ENCODE data around the gene SLC24A3.

SLC24A3 gene

GRCh38 chr20:19642860-19643259, 430.4 kb downstream of the SLC24A3 start:
- TF ChIP-seq JUND (IDR thresholded peaks at IDR 0.05; ENCODE audit: low read depth) = no peak
- DNase-seq (ENCODE audit: low read depth in 1 of 2, low spot score in 1 of 2) = no peak
- in situ Hi-C loops (cut with HindIII; ENCODE audit: low pct_unique_long_range_greater_than_20kb, low sequenced_read_pairs) = no loop called here

DNA sequence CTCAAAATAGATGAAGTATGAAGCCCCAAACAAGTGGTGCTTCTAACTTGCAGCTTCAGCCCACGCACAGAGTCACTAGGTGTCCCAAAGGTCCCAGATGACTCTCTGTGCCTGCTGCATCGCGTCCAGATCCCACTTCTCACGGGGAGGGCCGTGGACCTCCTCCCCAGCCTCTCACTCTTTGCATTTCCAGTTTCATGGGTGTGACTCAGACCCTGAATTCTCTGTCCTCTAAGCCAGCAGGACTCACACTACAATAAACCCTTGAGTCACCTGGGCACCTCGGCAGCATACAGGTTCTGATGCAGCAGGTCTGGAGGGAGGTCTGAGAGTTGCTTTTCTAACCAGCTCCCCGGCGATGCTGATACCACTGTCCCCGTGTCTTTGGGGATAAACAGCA, 431.6 kb downstream of the SLC24A3 start:
- no peak for TF ChIP-seq JUND (IDR thresholded peaks at IDR 0.05; ENCODE audit: low read depth)

DNA sequence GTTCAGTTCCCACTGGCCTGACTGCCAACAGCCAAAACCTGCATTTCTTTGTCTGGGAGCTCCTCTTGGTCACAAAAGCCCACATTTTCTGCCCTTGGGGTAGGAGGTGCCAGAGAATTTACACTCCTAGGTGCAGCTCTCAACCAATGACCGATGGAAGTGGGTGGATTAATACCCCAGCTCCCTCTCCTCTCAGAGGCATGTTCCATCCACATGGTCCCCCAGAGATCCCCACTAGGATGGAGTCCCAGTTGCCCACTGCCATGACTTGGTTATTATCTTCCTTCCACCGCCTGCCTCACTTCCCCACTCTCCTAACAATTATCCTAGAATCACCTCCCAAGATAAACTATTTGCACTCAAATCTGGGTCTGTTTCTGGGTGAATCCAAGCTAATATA, 434.5 kb downstream of the SLC24A3 start:
- in situ Hi-C loops (cut with HindIII; ENCODE audit: low pct_unique_long_range_greater_than_20kb, low sequenced_read_pairs) = no loop called here
- DNase-seq (ENCODE audit: low read depth in 1 of 2, low spot score in 1 of 2) = no peak
- TF ChIP-seq JUND (IDR thresholded peaks at IDR 0.05; ENCODE audit: low read depth) = no peak

More for the DNA sequence above, 431.6 kb downstream of the SLC24A3 start:
- no peak for DNase-seq (ENCODE audit: low read depth in 1 of 2, low spot score in 1 of 2)
- in situ Hi-C loops (cut with HindIII; ENCODE audit: low pct_unique_long_range_greater_than_20kb, low sequenced_read_pairs) = no loop called here

DNA sequence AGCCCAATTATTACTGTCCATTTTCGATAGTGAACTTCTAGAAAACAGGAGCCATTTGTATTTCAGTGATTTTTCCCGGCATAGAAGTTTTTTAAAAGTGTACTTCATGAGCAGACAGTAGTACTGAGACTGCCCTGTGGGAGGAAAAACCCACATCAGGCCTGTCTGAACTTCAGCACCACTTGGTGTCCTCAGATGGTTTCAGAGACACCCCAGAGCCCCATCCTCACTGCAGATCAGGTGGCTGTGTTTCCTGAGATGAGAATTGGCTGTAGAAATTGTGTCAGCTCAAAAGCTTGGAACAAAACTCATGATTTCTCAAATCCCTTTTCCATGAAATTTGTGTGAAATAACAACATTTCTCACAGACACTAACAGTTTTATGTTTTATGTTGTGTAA, 435.6 kb downstream of the SLC24A3 start:
- TF ChIP-seq JUND (IDR thresholded peaks at IDR 0.05; ENCODE audit: low read depth) = no peak
- in situ Hi-C loops (cut with HindIII; ENCODE audit: low pct_unique_long_range_greater_than_20kb, low sequenced_read_pairs) = no loop called here
- DNase-seq (ENCODE audit: low read depth in 1 of 2, low spot score in 1 of 2) = peak in 1 of 2 experiments; percentile 27

- no peak for DNase-seq (ENCODE audit: low read depth in 1 of 2, low spot score in 1 of 2)
- no peak for TF ChIP-seq JUND (IDR thresholded peaks at IDR 0.05; ENCODE audit: low read depth)
- in situ Hi-C loops (cut with HindIII; ENCODE audit: low pct_unique_long_range_greater_than_20kb, low sequenced_read_pairs) = no loop called here
These were observed 436.6 kb downstream of the SLC24A3 start for GRCh38 chr20:19649041-19649440.

- DNase-seq (ENCODE audit: low read depth in 1 of 2, low spot score in 1 of 2) = no peak
- no peak for TF ChIP-seq JUND (IDR thresholded peaks at IDR 0.05; ENCODE audit: low read depth)
- in situ Hi-C loops (cut with HindIII; ENCODE audit: low pct_unique_long_range_greater_than_20kb, low sequenced_read_pairs) = no loop called here
These were observed 440.2 kb downstream of the SLC24A3 start for GRCh38 chr20:19652591-19653026.

GRCh38 chr20:19653327-19653726, 440.9 kb downstream of the SLC24A3 start:
- no peak for TF ChIP-seq JUND (IDR thresholded peaks at IDR 0.05; ENCODE audit: low read depth)
- in situ Hi-C loops (cut with HindIII; ENCODE audit: low pct_unique_long_range_greater_than_20kb, low sequenced_read_pairs) = no loop called here
- no peak for DNase-seq (ENCODE audit: low read depth in 1 of 2, low spot score in 1 of 2)

GRCh38 chr20:19654921-19655320, 442.5 kb downstream of the SLC24A3 start:
- no peak for TF ChIP-seq JUND (IDR thresholded peaks at IDR 0.05; ENCODE audit: low read depth)
- DNase-seq (ENCODE audit: low read depth in 1 of 2, low spot score in 1 of 2) = no peak
- in situ Hi-C loops (cut with HindIII; ENCODE audit: low pct_unique_long_range_greater_than_20kb, low sequenced_read_pairs) = no loop called here

DNA sequence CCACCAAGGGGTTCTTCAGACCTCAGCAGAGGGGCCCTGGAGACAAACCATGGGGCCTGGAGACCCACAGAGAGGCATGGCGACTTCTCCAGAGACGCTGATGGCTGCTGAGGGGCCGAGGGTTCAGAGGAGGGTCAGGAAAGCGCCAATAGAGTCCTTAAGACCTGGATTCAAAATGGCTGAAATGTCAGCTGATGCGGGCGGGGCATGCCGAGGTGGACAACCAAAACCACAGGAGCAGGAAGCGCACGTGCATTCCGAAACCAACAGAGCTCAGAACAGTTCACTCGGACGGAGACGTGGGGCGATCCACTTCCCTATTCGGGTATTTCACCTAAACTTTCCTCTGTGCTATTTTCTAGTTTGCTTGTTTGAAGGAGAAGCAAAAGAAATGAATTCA, 445.7 kb downstream of the SLC24A3 start:
- in situ Hi-C loops (cut with HindIII; ENCODE audit: low pct_unique_long_range_greater_than_20kb, low sequenced_read_pairs) = no loop called here
- TF ChIP-seq JUND (IDR thresholded peaks at IDR 0.05; ENCODE audit: low read depth) = no peak
- DNase-seq (ENCODE audit: low read depth in 1 of 2, low spot score in 1 of 2) = no peak

- in situ Hi-C loops (cut with HindIII; ENCODE audit: low pct_unique_long_range_greater_than_20kb, low sequenced_read_pairs) = no loop called here
- no peak for DNase-seq (ENCODE audit: low read depth in 1 of 2, low spot score in 1 of 2)
These were observed 447.0 kb downstream of the SLC24A3 start for GRCh38 chr20:19659448-19659847.

GRCh38 chr20:19660808-19661378, 448.5 kb downstream of the SLC24A3 start:
- DNase-seq (ENCODE audit: low read depth in 1 of 2, low spot score in 1 of 2) = no peak
- in situ Hi-C loops (cut with HindIII; ENCODE audit: low pct_unique_long_range_greater_than_20kb, low sequenced_read_pairs) = no loop called here

More at GRCh38 chr20:19659448-19659847, 447.0 kb downstream of the SLC24A3 start:
- TF ChIP-seq JUND (IDR thresholded peaks at IDR 0.05; ENCODE audit: low read depth) = no peak

GRCh38 chr20:19661717-19662636, 449.5 kb downstream of the SLC24A3 start:
- DNase-seq (ENCODE audit: low read depth in 1 of 2, low spot score in 1 of 2) = peak in 1 of 2 experiments; percentile 84
- TF ChIP-seq JUND (IDR thresholded peaks at IDR 0.05; ENCODE audit: low read depth) = no peak
- in situ Hi-C loops (cut with HindIII; ENCODE audit: low pct_unique_long_range_greater_than_20kb, low sequenced_read_pairs) = no loop called here

More at GRCh38 chr20:19660808-19661378, 448.5 kb downstream of the SLC24A3 start:
- no peak for TF ChIP-seq JUND (IDR thresholded peaks at IDR 0.05; ENCODE audit: low read depth)

GRCh38 chr20:19662637-19662995, 450.2 kb downstream of the SLC24A3 start:
- no peak for DNase-seq (ENCODE audit: low read depth in 1 of 2, low spot score in 1 of 2)
- in situ Hi-C loops (cut with HindIII; ENCODE audit: low pct_unique_long_range_greater_than_20kb, low sequenced_read_pairs) = no loop called here
- TF ChIP-seq JUND (IDR thresholded peaks at IDR 0.05; ENCODE audit: low read depth) = no peak
